ENCODE data around the gene BTF3.

The BTF3 gene

GRCh38 chr5:73522989-73523388 lies 24.7 kb downstream of the BTF3 start:
- no peak for DNase-seq (ENCODE audit: low read depth, low spot score)

GRCh38 chr5:73523861-73524260 lies 25.6 kb downstream of the BTF3 start:
- DNase-seq (ENCODE audit: low read depth, low spot score), result no peak

DNA sequence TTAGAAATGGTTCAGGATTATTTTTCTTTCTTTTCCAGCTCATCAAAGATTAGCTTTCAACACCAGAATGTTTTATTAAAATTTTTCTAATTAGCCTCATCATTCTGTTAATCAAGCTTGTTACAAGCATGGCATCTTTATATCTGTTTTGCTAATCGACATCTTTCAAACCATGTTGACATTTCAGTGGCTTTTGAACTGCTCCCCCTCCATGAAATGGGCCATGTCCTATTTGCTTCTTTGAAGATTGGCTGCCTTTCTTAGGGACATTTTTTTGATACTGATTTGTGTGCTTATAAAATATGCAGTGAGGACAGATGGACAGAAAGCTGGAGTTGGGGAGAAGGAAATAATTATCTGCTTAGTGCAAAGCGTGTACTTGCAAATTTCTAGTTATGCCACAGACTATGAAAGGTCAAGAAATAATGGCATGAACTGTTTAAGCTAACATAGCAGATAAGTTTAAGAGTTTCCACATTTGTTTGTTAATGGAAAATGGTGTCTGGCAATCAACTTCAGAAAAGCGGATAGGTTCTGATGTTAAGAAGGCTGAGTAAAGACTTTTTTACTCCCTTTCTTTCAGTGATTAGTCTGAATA lies 27.5 kb downstream of the BTF3 start:
- DNase-seq (ENCODE audit: low read depth, low spot score), result no peak

- DNase-seq (ENCODE audit: low read depth, low spot score), result no peak
These were observed 30.0 kb downstream of the BTF3 start for GRCh38 chr5:73528248-73528647.

DNA sequence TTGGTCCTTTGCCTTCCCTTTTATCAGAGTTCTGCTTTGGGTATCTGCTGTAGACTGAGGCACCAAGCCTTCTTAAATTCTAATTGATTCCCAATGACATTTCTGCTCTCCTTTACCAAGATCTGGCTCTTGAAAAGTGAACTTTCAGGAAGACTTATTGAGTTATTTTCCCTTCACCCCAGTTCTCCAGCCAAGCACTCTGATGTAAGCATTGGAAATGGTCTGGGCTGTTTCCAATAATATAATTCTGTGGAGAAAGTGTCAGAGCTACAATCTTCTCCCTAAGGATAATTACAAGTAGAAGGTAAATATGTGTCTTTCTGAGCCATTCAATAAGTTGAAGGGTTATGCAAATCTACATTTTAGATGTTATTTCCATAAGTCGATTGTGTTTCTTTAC lies 30.8 kb downstream of the BTF3 start:
- DNase-seq (ENCODE audit: low read depth, low spot score), result no peak

DNA sequence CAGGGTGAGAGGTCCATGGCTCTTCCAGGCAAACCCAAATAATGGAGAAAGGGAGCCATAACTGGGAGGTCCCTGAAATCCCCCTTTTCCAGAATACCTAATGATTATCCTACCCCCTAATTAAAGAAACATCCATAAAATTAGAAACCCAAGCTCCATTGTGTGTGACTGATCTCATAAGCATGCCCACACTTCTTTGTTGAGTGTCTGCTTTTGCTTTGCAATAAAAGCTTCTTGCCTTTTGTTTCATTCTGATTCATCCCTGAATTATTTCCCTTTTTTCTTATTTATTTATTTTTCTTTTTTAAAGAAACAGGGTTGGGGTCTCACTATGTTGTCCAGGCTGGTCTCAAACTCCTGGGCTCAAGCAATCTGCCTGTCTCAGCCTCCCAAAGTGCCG lies 33.1 kb downstream of the BTF3 start:
- no peak for DNase-seq (ENCODE audit: low read depth, low spot score)

GRCh38 chr5:73532195-73532594 lies 34.0 kb downstream of the BTF3 start:
- no peak for DNase-seq (ENCODE audit: low read depth, low spot score)

DNA sequence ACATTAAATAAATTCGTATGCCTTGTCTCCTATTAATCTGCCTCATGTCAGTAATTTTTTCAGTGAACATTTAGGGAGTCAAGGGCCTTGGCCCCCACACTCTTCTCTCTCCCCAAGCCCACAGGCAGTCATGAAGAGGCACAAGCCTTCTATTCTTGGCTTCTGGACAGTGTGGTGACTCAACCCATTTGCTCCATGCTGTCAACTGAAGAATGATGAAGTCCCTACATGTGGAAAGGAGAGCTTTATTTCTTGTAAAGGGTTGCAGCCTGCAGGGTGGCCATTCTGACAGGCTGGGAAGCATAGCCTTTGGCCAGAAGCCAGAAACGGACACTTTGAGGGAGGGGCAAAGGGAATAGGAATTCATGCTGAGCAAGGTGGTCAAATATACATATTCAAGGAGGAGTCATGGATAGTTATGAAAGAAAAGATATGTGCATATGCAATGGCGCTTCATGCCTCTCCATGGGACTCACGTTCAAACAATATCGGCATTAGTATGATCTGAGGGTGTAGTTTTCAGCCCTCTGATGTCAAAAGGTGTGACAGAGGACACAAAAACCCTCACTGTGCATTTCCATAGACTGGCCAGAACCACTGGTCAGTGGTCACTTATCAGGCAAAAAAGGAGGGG lies 35.9 kb downstream of the BTF3 start:
- no peak for DNase-seq (ENCODE audit: low read depth, low spot score)

GRCh38 chr5:73534971-73535370 lies 36.7 kb downstream of the BTF3 start:
- DNase-seq (ENCODE audit: low read depth, low spot score), result no peak

DNA sequence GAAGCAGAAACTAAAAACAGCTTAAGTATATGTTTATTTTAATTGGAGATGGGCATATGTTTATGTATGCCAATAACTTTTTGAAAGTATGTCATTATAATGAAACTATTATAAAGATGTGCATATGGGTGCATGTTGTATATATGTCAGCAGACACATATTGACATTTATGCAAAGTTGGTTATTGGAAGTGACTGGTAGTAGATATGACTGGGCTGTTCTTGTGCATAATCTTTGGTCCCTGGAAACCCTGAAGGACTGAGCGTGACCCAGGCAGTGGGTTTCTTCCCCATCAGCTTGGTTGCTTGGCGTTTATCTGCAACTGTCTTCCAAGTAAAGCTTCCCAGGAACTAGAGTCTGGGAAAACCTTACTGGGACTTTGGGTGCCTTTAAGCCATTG lies 41.5 kb downstream of the BTF3 start:
- DNase-seq (ENCODE audit: low read depth, low spot score), result no peak

DNA sequence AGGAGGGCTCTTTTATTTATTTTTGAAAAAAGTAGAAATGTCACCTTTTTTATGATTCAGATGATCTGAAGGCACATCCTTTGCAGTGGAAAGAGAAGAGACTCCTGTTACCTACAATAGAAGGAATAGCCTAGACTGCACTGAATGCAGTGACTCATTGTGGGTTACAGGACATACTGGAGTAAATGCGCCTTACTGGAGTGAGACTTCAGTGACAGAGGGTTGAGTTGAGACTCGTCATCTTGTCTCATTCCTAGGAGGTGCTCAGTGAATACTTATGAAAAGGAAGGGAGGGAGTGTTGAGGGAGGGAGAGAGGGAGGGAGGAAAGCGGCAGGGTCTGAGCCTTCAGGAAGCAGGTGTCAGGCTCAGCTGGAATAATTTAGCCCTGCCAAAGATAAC lies 42.0 kb downstream of the BTF3 start:
- DNase-seq (ENCODE audit: low read depth, low spot score), result no peak

DNA sequence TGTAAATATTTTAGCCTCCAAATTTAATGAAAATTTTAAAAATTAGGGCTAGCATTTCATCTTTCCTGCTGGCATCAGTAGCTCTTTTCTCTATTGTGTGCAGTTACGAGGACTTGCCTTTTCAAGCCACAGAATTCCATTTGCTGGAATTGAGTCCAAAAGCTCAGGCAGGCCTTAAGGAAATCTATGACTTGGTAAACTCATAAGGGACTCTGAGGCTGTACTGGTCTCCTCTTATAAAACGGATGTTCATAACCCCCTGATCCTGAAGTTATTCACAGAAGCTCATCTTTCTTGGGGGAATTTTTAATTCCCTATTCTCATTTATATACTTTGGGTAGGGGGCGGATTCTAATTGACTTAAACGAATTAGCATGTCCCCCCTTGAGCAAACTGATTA lies 43.8 kb downstream of the BTF3 start:
- DNase-seq (ENCODE audit: low read depth, low spot score), result no peak

DNA sequence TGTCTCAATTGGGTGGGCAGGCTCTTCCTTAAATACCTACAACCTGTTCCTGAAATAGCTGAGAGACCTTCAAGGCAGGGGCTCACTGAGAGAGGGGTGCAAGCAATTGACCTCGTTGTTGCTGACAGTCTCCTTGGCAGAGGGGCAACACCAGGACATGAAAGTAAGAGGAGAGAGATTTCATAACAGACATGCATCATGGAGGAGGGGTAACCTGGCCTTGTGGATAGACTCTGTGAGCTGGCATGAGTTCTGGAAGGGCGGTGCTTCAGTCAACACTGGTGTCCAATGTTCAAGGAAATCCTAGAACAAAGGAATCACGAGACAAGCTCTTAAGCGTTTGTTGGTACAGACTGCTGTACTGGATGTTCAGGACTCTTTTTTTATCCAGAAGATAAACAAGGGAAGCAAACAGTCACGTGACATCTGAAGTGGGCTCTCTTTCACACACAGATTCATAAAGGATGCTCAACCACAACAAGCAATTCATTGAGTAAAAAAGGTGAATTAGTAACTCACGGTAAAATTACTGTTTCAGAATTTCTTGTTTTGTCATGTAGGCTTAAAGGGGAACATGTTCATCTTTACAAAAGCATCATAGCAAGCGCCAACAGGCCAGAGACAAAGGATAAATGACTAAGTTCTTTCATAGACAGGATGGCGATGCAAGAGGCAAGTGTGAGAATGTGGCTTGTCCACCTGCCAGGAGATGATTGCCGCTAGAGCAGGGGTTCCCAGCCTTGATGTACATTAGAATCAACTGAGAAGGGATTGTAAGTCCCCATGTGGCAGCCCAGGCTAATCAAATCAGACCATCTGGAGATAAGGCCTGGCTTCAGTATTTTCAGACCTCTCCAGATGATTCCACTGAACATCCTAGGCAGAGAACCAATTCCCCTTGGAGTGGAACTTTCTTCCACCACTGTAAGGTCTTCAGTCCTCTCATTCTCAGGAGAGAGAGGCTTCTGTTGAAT lies 46.5 kb downstream of the BTF3 start:
- DNase-seq (ENCODE audit: low read depth, low spot score), result no peak

DNA sequence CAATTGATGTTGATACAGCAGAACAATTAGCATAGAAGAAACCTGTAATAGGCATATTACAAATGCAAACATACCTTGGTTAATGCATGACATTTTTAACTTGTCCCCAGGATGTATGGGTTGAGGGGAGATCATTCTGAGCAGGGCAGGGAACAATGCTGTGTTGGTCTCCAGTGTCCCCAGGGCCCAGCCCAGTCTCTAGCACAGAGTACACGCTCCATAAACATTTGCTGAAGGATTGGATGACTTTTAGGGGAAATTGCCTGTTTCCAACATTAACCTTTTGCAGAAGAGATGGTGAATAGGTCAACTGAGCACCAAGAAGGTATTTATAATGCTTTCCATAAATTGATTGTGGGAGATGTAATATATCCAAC lies 47.1 kb downstream of the BTF3 start:
- no peak for DNase-seq (ENCODE audit: low read depth, low spot score)

DNA sequence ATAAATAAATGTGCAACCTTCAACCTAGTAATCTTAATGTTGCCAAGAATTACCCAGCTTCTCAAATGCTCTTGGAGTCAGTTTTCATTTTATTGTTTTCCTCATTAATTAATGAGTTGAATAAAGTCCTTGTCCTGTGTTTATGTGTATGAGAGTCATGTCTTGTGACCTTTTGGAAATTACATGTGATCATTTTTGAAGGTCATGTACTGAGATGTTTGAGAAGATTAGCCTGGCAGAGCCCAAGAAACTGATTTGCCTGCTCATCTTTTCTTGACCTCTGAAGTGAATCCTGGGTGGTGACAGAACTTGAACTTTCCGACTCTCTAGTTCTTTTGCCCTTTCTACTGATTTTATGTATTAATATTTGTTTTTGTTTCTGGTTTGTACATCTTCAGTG lies 51.8 kb downstream of the BTF3 start:
- DNase-seq (ENCODE audit: low read depth, low spot score), result no peak

- DNase-seq (ENCODE audit: low read depth, low spot score), result no peak
These were observed 54.4 kb downstream of the BTF3 start for GRCh38 chr5:73552642-73553041.
